ENCODE data around the gene GHRL.

DNA sequence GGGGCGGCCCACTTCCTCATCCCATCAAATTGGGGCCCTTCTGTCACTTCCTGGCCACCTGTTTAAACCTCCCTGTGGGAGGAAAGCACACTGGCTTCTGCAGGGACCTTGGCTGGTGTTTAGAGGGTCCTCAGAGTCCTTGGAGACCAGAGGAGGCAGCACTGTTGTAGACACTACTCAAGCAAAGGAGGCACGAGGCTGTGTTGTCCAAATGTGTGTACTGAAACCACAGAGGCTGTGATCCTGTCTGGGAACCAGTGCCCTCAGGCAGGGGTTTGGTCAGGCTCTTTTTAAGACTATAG is 40.6 kb upstream of the GHRL start:
- TF ChIP-seq CTCF (IDR thresholded peaks at IDR 0.05): no peak
- TF ChIP-seq POLR2A (IDR thresholded peaks at IDR 0.05): no peak
